GM18870 (cell line): ENCODE results near the gene FLVCR1.
"Not testable (repeated sequence)": the region's sequence is repeated elsewhere in the genome, so short reads cannot be mapped to it uniquely, and the experiment has no call there.

ENCODE experiments used
- ATAC-seq: cut with Tn5 transposase; IDR thresholded peaks from one replicate; pipeline ENCODE4 v1.9.1; 2021; ENCODE audit warnings: moderate library complexity; ENCODE audit not compliant: unreplicated experiment

FLVCR1 gene

DNA sequence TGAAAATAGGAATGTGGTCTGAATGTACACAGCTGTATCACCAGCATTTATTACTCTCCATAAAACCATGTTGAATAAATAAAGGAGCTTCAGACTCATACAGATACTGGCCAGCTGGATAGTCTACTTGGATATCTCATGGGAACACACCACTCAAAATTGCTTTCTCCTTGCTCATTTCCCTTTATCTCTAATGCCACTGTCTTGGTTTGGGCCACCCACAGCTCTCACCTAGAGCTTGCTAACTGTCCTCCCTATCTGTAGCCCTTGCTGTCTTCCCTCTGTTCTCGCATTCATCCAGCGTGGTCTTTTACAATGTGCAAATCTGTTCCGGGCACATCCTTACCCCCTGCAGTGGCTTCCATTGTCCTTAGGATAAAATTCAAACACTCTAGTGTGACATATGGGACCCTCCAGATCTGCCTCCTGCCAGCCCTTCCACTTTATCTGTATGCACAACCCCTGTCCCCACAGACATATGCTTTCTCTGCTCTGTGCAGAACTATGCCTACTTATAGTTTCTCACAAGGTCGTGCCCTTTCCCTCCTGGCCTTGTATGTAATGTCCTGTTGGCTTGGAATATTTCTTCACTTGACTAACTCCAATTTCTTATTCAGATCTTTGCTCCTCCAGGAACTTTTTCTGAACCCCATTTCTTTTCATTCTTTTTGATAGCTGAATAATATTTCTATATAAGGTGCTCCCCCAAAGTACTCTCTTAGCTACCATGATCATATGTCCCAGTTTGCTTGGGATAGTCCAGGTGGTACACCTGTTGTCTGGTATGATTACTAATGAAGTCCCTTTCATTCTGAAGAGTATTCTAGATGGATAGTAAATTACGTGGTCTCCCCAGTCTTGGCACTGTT is 2.9 kb downstream of the FLVCR1 start:
- ATAC-seq, result no peak

DNA sequence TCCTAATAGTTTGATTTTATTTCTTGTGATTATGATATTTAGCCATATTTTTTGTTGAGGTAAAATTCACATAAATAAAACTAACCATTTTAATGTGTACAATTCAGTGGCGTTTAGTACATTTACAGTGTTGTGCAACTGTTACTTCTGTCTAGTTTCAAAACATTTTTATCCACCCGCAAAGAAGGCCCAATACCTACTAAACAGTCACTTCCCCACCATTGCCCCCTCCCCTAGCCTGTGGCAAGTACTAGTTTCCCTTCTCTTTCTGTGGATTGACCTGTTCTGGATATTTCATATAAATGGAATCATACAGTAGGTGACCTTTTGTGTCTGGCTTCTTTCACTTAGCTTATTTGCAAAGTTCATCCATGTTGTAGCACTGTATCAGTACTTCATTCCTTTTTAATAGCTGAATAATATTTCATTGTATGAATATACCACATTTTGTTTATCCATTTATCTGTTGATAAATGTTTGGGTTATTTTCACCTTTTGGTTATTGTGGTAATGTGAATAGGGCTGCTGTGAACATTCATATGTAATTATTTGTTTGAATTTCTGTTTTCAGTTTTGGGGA is 4.1 kb downstream of the FLVCR1 start:
- no peak for ATAC-seq

DNA sequence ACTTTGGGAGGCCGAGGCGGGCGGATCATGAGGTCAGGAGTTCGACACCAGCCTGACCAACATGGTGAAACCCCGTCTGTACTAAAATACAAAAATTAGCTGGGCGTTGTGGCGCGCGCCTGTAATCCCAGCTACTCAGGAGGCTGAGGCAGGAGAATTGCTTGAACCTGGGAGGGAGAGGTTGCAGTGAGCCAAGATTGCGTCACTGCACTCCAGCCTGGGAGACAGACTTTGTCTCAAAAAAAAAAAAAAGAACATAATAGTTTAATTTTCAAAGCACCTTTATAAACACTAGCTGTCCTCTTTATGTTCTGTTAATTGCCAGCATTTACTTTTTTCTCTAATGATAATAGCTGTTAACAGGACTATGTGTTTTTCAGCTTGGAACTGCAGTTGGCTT is 5.3 kb downstream of the FLVCR1 start:
- ATAC-seq, result not testable (repeated sequence)

DNA sequence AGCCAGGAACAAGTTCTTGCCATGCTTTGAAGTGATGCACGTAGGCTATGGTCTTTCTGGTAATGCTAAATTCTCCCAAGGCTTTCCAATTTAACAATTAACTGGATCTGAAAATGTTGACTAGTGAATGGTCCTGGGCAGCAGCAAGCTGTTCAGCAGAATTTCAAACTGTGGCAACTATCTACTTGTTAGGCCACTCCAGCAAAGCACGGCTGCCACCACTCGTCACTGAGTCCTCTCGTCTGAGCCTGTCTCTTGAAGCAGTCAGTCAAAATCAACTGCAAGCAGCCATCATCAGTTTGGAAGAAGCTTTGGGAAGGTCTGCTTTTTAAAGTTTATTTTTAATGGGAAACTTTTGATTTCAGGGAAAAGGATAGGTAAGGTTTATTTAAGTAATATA is 6.1 kb downstream of the FLVCR1 start:
- ATAC-seq, result no peak

DNA sequence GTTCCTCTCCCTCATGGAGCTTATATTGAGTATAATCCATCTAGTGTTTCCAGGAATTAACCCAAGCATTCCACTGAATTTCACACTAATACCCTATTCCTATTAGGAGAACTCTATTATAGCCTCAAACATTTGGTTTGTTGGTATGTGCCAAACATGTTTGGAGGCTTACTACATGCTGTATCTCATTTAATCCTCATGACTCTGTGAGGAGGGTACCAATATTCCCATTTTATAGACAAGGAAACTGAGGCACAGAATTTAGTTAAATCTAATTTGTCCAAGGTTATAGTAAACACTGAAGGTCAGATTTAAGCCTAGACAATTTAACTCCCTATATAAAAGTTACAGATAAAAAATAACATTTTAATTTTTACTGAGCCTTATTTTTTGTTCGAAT is 9.1 kb downstream of the FLVCR1 start:
- no peak for ATAC-seq

DNA sequence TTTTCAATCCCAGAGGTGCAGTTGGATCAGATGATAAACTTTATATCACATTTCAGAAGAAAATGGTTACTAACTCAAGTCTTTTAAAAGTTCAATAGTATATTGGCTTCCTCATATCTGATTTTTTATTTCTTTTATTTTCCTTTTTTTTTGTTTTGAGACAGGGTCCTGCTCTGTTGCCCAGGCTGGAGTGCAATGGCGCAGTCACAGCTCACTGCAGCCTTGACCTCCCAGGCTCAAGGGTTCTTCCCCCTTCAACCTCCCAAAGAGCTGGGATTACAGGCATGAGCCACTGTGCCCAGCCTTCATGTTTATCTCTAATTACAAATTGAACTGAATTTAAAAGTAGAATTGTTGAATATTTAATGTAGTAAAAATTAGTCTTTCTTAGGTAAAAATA is 13.9 kb downstream of the FLVCR1 start:
- no peak for ATAC-seq

DNA sequence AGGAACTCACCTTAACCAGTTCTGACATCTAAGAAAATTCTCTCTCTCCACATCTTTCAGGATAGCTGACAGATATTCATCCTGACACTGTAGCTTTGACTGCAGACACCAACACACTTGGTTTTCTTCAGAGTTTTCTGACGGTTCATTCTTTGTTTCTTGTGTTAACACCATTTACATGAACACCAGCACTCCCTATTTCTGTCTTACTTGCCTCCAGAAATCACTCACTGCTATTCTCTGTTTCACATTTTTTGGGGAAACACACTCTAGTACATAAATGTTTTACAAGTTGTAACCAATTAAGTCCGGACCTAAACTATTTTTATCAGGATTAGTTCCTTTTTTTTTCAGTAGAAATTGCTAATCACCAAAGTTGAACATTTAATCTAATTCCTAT is 15.4 kb downstream of the FLVCR1 start:
- peak; percentile 82 for ATAC-seq

DNA sequence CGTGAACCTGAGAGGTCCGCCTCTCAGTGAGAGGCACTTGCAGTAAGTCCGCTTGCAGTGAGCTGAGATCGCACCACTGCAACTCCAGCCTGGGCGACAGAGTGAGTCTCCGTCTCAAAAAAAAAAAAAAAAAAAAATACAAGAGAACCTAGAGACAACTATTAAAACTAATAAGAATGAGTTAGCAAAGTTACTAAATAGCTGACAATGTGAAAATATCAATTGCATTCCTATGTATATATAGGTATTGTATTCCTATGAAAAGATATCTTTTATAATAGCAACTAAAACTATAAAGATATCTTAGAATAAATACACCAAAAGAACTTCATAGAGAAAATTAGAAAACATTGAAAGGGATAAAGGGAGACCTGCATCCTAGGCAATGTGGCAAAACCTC is 20.3 kb downstream of the FLVCR1 start:
- ATAC-seq, result no peak

DNA sequence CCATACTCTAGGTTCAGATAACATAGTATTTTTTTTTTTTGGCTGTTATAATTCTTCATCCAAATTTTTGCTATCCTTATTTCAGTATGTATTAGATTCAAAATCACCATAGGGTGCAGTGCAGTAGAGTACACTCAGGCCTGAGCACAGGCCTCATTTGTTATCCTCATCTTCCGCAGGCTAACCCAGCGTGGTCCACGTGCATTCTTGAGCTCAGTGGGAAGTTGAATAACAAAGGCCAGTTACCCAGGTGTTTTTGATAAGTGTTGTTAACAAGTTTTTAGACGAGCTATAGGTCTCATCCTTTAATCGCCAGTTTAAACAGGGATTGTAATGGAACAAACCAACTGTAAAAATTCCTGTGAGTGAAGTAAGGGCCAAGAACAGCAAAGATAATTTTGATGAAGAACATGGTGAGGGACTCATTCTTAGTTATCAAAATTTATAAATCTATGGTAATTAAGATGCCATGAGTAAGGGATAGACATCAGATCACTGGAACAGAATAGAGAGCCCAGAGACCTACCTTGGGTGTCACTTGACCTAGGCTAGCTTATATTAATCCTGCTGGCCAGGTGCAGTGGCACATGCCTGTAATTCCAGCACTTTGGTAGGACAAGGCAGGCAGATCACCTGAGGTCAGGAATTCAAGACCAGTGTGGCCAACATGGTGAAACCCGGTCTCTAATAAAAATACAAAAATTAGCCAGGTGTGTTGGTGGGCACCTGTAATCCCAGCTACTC is 22.0 kb downstream of the FLVCR1 start:
- no peak for ATAC-seq

DNA sequence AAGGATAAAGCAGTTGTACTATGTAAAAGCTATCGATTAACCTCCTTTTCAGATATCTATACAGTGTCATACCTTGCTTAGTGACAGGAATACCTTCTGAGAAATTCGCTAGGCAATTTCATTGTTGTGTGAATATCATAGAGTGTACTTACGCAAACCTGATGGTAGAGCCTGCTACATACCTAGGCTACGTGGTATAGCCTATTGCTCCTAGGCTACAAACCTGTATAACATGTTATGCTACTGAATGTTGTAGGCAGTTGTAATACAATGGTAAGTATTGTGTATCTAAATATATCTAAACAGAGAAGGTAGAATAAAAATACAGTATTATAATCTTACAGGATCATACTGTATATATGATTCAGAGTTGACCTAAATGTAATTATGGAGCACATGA is 26.5 kb downstream of the FLVCR1 start:
- no peak for ATAC-seq

DNA sequence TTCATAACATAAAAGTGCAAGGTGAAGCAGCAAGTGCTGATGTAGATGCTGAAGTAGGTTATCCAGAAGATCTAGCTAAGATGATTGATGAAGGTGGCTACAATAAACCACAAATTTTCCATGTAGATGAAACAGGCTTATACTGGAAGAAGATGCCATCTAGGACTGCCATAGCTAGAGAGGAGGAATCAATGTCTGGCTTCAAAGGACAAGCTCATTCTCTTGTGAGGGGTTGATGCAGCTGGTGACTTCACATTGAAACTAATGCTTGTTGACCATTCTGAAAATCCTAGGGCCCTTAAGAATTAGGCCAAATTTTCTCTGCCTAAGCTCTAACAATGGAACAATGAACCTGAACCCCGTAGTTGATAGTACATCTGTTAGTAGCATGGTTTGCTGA is 34.0 kb downstream of the FLVCR1 start:
- no peak for ATAC-seq

DNA sequence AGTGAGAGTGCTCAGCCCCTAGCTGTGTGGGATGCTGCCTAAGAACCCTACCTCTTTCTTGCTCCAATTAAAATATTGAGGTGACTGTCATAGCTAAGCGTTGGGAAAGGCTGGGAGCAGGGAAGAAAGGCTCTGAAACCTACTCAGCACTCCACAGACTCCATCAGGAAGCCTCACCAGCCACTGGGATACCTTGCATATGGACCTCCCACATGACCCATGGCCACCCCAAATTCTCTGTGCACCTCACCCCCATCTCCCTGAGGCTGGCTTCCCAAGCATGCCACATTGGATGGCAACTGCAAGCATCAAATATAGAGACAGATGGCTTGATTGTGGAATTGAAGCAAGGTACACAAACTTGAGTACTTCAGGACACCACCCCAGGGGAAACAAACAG is 41.8 kb downstream of the FLVCR1 start:
- no peak for ATAC-seq

DNA sequence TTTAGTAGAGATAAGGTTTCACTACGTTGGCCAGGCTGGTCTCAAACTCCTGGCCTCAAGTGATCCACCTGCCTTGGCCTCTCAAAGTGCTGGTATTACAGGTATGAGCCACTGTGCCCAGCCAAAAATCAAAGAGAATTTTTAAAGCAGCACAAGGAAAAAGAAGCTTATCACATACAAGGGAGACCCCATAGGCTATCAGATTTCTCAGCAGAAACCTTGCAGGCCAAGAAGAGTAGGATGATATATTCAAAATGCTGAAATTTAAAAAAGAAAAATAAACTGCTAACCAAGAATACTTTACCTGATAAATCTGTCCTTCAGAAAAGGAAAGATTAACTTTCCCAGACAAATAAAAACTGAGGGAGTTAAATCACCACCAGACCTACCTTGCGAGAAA is 43.2 kb downstream of the FLVCR1 start:
- ATAC-seq, result no peak

DNA sequence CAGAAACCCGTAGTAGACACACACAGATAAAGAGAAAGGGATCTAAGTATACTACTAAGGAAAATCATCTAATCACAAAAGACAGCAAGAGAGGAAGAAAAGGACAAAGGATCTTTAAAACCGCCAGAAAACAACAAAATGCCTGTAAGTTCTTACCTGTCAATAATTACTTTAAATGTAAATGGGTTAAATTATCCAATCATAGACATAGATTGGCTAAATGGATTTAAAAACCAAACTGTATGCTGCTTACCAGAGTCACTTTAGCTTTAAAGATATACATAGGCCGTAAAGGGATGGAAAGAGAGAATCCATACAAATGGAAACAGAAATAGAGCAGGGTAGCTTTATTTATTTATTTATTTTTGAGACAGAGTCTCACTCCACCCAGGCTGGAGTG is 44.0 kb downstream of the FLVCR1 start:
- no peak for ATAC-seq

DNA sequence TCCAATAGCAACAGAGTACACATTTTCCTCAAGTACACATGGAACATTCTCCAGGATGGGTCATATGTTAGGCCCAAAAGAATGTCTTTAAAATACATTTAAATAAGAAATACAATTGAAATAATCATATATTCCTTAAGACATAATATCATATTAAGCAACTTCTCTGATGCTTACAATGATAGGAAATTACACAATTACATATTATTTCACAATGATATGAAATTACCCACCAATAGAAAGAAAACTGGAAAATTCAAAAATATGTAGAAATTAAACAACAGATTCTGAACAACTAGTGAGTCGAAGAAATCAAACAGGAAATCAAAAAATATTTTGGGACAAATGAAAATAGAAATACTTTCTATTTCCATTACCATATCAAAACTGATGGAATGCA is 45.6 kb downstream of the FLVCR1 start:
- ATAC-seq, result no peak

DNA sequence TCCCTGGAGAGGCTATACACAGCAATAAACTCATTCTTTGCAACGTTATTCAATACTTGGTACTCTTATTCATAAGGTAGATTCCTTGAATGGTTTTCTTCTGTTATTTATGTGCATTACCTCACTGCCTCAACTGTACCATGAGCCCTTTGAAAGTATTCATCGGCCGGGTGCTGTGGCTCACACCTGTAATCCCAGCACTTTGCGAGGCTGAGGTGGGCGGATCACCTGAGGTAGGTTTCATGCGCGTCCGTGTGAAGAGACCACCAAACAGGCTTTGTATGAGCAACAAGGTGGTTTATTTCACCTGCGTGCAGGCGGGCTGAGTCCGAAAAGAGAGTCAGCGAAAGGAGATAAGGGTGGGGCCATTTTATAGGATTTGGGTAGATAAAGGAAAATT is 50.0 kb downstream of the FLVCR1 start:
- not testable (repeated sequence) for ATAC-seq

DNA sequence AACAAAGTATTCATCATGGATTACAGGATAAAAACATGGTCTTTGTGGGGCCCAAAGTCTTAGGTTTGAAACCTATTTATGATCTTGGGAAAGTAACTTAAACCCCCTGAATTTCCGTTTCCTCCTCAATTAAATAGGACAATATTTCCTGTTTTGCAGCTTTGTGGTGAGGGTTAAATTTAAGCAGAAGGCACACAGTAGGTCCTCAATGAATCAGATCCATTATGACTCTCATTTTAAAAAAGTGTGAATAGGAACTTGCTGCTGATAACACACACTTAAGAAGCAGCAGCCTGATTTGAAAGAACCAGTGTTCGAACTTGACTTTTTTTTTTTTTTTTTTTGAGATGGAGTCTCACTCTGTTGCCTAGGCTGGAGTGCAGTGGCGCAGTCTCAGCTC is 50.9 kb downstream of the FLVCR1 start:
- ATAC-seq, result no peak

DNA sequence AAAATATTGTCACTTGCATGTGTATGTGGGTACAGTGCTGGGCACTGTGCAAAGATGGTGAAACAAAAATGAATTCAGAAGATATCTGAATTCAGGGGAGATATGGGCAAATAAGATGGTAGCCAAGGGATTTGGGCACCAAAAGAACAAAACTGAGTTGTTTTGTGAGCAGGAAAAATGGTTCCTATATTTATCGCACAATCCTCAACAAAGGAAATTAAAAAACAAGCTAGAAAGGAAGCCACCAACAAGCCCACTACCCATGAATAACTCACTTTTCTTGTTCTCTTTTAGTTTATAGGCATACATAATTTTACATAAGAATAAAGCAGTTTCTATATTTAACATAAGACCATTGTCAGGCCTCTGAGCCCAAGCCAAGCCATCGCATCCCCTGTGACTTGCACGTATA is 51.6 kb downstream of the FLVCR1 start:
- ATAC-seq, result no peak

DNA sequence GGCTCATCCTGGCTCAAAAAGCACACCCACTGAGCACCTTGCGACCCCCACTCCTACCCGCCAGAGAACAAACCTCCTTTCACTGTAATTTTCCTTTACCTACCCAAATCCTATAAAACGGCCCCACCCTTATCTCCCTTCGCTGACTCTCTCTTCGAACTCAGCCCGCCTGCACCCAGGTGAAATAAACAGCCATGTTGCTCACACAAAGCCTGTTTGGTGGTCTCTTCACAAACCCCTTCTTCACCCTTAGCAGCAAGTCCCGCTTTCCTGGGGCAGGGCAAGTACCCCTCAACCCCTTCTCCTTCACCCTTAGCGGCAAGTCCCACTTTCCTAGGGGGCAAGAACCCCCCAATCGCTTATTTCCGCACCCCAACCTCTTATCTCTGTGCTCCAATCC is 52.1 kb downstream of the FLVCR1 start:
- ATAC-seq, result not testable (repeated sequence)

DNA sequence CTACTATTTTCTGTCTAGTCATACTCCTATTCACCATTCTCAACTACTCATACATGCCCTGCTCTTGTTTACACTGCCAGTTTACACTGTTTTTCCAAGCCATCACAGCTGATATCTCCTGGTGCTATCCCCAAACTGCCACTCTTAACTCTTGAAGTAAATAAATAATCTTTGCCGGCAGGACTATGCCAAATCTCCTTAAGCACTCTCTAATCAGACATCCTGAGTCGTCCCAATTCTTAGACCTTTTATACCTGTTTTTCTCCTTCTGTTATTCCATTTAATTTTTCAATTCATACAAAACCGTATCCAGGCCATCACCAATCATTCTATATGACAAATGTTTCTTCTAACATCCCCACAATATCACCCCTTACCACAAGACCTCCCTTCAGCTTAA is 55.6 kb downstream of the FLVCR1 start:
- not testable (repeated sequence) for ATAC-seq

DNA sequence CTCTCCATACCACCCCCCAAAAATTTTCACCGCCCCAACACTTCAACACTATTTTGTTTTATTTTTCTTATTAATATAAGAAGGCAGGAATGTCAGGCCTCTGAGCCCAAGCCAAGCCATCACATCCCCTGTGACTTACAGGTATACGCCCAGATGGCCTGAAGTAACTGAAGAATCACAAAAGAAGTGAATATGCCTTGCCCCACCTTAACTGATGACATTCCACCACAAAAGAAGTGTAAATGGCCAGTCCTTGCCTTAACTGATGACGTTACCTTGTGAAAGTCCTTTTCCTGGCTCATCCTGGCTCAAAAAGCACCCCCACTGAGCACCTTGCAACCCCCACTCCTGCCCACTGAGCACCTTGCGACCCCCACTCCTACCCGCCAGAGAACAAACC is 56.0 kb downstream of the FLVCR1 start:
- not testable (repeated sequence) for ATAC-seq

DNA sequence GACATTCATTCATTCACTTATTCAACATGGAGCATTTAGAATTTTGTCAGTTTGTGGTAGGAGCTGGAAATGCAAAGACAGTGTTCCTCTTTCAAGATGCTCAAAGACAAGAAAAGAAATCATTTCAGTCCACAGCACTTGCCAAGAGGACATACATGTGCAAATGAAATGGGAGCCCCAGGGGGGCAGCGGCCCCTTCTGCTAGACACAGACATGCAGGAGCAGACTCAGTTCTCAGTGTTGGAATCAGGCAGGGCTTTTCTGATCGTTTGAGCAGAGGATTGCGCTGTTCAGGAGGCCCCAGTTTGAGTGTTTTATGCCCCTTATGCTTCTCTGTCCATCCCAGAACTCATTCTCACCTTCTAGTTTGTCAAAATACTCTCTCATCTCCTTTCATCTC is 56.7 kb downstream of the FLVCR1 start:
- no peak for ATAC-seq
